Gastroesophageal sphincter (tissue), 3 donors: ENCODE results near the gene ACAP3.

Source experiments
- EP300 ChIP-seq: sonication (generic); formaldehyde crosslinking; IDR thresholded peaks from one replicate; pipeline ENCODE4 v1.6.1; 2017; ENCODE audit warnings: antibody characterized with exemption, mild to moderate bottlenecking
- POLR2A ChIP-seq, 2 donors: fragments of 450-650 bp; IDR thresholded peaks; one replicate each; pipeline ENCODE4 v1.6.1; 2017; ENCODE audit warnings: antibody characterized with exemption in 2 of 2, mild to moderate bottlenecking in 2 of 2, moderate library complexity in 1 of 2
- TF ChIP-seq, protein P1 (sequence below), 4 experiments: fragments of 200-600 bp in 2 of 4; fragments of 450-650 bp in 2 of 4; sonication (generic) in 1 of 4; IDR thresholded peaks; one replicate each; pipeline ENCODE4 v1.5.1; 2017 to 2019; ENCODE audit warnings: antibody characterized with exemption in 4 of 4, mild to moderate bottlenecking in 2 of 4, moderate library complexity in 2 of 4

DNA sequence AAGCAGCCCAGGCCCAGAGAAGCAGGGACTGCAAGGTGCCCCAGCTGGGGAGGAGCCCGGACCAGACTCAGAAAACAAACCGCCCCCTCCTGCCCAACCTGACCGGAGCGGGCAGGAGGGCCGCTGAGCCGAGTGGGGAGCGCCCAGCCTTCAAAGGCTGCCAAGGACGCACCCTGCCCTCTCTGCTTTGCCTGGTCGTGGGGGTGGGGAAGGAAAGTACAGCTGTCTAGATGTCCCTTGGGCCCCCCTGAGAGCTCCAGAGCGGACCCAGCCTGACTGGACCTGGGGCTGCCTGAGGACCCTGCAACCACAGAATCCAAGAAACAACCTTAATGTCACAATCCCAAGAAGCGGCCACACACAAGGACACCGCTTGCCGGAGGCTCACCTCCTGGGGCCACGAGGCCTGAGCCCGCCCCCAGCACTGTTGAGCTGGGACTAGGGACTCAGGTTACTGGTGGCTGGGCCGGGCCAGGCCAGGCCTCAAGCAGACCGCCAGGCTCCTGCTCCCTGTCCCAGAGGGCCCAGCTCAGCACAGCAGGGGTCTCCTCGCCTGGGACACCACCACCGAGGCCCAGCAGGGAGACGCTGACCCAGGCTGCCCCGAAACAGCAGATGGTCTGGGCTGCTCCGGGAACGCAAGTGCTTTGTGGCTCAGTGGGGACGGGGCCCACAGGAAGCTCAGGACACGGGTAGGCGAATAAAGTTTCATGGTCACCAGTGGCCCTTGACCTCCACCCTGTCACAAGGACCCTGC, 40.1 kb upstream of the ACAP3 start:
- no peak for TF ChIP-seq POLR2A (IDR thresholded peaks at IDR 0.05)
- TF ChIP-seq, protein P1, sequence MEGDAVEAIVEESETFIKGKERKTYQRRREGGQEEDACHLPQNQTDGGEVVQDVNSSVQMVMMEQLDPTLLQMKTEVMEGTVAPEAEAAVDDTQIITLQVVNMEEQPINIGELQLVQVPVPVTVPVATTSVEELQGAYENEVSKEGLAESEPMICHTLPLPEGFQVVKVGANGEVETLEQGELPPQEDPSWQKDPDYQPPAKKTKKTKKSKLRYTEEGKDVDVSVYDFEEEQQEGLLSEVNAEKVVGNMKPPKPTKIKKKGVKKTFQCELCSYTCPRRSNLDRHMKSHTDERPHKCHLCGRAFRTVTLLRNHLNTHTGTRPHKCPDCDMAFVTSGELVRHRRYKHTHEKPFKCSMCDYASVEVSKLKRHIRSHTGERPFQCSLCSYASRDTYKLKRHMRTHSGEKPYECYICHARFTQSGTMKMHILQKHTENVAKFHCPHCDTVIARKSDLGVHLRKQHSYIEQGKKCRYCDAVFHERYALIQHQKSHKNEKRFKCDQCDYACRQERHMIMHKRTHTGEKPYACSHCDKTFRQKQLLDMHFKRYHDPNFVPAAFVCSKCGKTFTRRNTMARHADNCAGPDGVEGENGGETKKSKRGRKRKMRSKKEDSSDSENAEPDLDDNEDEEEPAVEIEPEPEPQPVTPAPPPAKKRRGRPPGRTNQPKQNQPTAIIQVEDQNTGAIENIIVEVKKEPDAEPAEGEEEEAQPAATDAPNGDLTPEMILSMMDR (IDR thresholded peaks at IDR 0.05), result no peak
- no peak for TF ChIP-seq EP300
